Bronchial epithelial cell (primary cell): ENCODE measurements around the gene EPS8L1. TPM values are rescaled to one million over a fixed set of nuclear protein-coding genes. Genes with fewer than 3 reads are reported as not detected.

Experiments used
- DNase-seq: peaks from one replicate; pipeline ENCODE4 v3.0.0-alpha.2; 2010; ENCODE audit warnings: low read depth
- FAIRE-seq: peaks from 2 replicates; lab custom pipeline; 2011; peaks lifted over from hg19 to GRCh38; lab: Jason Lieb, UNC
- H3K27me3 ChIP-seq: 2 replicates; pipeline ENCODE4 v1.5.1; 2011; ENCODE audit warnings: low read length; ENCODE audit not compliant: control insufficient read depth, insufficient read depth
- H3K36me3 ChIP-seq: 2 replicates; pipeline ENCODE4 v1.5.1; 2011; ENCODE audit warnings: low read length; ENCODE audit not compliant: control insufficient read depth, insufficient read depth
- H3K4me3 ChIP-seq: 2 replicates; pipeline ENCODE4 v1.5.1; 2011; ENCODE audit warnings: mild to moderate bottlenecking, low read depth, low read length, control low read depth
- CTCF ChIP-seq: IDR thresholded peaks from 2 replicates; pipeline ENCODE4 v1.5.1; 2011; ENCODE audit warnings: mild to moderate bottlenecking, moderate library complexity, low read length, control low read depth, inconsistent platforms; ENCODE audit not compliant: insufficient read depth, severe bottlenecking
- total RNA-seq: library from RNA; depleted of rRNA; stranded (reverse); fragments of >200 nt; gene quantifications from 2 replicates; pipeline ENCODE4 v1.2.1, GENCODE V29; 2014

The EPS8L1 gene
- total RNA-seq, 1 donor from 2014 or later, result 117 TPM

DNA sequence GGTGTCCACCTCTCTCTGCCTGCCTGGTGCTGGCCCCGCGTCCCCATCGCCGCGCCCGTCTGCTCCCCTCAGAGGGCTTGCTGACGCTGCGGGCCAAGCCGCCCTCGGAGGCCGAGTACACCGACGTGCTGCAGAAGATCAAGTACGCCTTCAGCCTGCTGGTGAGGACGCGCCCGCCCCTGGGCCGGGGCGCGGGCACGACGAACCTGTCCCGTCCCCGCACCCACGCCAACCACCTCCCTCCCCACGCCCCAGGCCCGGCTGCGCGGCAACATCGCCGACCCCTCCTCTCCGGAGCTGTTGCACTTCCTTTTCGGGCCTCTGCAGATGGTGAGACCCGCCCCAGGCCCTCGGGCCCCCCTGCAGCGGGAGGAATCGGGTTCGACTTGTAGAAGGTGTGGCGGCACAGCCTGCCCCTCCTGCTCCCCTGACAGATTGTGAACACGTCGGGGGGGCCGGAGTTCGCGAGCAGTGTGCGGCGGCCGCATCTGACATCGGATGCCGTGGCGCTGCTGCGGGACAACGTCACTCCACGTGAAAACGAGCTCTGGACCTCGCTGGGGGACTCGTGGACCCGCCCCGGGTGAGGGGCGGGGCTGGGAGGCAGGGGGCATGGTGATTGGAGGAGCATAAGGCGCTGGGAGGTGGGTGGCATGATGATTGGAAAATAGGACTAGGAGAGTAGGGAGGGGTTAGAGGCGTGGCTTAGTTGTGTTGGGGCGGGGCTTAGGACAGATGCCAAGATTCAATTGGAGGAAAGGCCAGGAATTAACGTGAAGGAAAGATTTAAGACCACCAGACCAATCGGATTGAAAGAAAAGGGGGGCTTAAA is 6.6 kb downstream of the EPS8L1 start:
- Histone ChIP-seq H3K4me3 (no peak overlapping the region), H3K27me3 (no peaks in the 10 kb centered on the region), H3K36me3 (peaks cover 8% of the 10 kb centered on the region)
- FAIRE-seq (no peak), DNase-seq (no peak)
- TF ChIP-seq CTCF, result no peak

DNA sequence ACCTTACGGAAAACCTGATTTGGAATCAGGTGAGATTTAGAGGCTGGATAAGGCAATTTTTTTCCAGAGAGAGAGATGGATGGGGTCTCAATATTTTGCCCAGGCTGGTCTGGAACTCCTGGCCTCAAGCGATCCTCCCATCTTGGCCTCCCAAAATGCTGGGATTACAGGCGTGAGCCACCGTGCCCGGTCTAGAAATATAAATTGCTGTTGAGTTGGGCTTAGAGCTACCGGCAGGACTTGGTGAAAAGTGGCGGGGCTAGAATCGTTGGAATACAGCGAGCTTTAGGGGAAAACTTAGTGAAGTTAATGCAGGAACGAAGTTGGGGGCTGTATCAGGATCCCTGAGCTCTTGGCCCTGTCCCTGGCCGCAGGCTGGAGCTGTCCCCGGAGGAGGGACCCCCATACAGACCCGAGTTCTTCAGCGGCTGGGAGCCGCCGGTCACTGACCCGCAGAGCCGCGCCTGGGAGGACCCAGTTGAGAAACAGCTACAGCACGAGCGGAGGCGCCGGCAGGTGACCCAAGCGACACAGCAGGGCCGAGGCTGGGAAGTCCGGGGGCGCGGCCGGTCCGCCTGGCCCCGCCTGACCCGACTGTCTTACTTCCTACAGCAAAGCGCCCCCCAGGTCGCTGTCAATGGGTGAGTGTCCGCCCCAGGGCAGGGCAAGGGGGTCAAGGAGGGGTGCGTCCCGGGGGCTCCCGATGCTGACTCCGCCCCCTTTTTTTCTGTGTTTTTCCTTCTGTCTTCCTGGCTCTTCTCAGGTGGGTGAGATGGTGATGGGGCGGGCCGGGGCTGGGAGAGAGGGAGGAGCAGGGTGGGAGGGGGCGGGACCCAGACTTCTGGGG is 7.6 kb downstream of the EPS8L1 start:
- H3K27me3 ChIP-seq, result no peaks in the 10 kb centered on the region
- DNase-seq, result no peak
- H3K4me3 ChIP-seq, result no peak overlapping the region
- no peak for FAIRE-seq
- no peak for TF ChIP-seq CTCF
- H3K36me3 ChIP-seq, result peaks cover 12% of the 10 kb centered on the region

DNA sequence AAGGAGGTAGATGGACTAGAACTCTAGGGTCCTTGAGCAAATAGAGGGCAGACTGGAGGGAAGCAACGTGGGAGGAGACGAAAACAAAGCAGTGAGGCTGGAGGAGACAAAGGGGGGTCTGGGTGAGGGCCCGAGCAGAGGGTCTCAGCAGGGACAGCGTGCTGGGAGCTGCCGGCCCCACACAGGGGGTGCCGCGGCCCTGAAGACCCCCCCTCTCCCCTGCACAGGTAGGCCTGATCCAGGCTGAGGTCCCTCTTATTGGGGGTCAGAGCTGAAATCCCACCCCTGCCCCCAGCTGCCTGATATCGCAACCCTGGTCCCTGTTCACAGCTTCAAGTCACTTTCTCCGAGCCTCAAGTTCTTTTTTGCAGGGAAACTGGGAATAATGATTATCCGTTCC is 8.7 kb downstream of the EPS8L1 start:
- peaks cover 11% of the 10 kb centered on the region for H3K36me3 ChIP-seq
- no peaks in the 10 kb centered on the region for H3K27me3 ChIP-seq
- FAIRE-seq (no peak), DNase-seq (no peak)
- H3K4me3 ChIP-seq, result no peak overlapping the region
- no peak for TF ChIP-seq CTCF

GRCh38 chr19:55085923-55086715 is 10.4 kb downstream of the EPS8L1 start:
- Histone ChIP-seq H3K36me3 (peaks cover 12% of the 10 kb centered on the region), H3K4me3 (no peak overlapping the region), H3K27me3 (no peaks in the 10 kb centered on the region)
- FAIRE-seq (no peak), DNase-seq (no peak)
- no peak for TF ChIP-seq CTCF

DNA sequence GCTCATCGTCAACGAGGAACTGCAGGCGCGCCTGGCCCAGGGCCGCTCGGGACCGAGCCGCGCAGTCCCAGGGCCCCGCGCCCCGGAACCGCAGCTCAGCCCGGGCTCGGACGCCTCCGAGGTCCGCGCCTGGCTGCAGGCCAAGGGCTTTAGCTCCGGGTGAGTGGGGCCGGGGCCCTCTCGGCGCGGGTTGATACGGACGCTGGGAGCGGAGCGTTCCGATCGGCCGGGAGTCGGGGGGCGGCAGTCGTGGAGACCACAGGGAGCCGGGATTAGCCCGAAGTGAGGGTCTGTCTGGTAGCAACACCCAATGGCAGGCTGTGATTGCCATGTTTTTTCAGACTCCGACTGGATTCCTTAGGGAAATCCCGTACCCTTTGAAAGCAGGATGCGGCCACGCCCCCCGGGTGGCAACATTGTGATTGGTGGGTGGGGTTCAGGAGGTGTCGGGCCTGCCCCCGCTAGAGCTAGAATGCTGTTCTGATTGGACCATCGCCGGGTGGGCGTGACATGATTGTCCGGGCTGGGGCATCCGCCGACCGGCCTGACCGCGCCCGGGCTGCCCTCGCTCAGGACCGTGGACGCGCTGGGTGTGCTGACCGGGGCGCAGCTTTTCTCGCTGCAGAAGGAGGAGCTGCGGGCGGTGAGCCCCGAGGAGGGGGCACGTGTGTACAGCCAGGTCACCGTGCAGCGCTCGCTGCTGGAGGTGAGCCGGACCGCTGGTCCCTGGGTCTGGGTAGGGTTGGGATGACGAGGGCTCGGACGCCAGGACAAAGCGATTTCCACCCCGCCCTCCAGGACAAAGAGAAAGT is 11.3 kb downstream of the EPS8L1 start:
- peak overlapping the region; percentile 28 for H3K4me3 ChIP-seq
- DNase-seq, result peak; percentile 86
- FAIRE-seq, result no peak
- TF ChIP-seq CTCF, result no peak
- peaks cover 10% of the 10 kb centered on the region for H3K36me3 ChIP-seq
- no peaks in the 10 kb centered on the region for H3K27me3 ChIP-seq
